Mucosa of rectum (tissue), 2 donors: ENCODE results near the gene PLA2G15.

Experiments
- H3K27ac ChIP-seq, 2 donors: one replicate each; pipeline ENCODE4 v1.7.0; 2013; ENCODE audit warnings: inconsistent platforms in 2 of 2, low read depth in 2 of 2, low read length in 2 of 2
- H3K27me3 ChIP-seq, 2 donors: one replicate each; pipeline ENCODE4 v1.7.0; 2013; ENCODE audit warnings: low read length in 2 of 2; ENCODE audit not compliant: control insufficient read depth in 2 of 2, insufficient read depth in 2 of 2
- H3K36me3 ChIP-seq, 2 donors: one replicate each; pipeline ENCODE4 v1.7.0; 2013; ENCODE audit warnings: low read length in 2 of 2; ENCODE audit not compliant: control insufficient read depth in 2 of 2, insufficient read depth in 2 of 2
- H3K4me1 ChIP-seq, 2 donors: one replicate each; pipeline ENCODE4 v1.7.0; 2013; ENCODE audit warnings: low read length in 2 of 2, mild to moderate bottlenecking in 1 of 2; ENCODE audit not compliant: control insufficient read depth in 2 of 2, insufficient read depth in 2 of 2
- H3K4me3 ChIP-seq, 2 donors: one replicate each; pipeline ENCODE4 v1.7.0; 2013; ENCODE audit warnings: low read length in 2 of 2
- H3K9ac ChIP-seq, 2 donors: one replicate each; pipeline ENCODE4 v1.7.0; 2013; ENCODE audit warnings: low read length in 2 of 2, low read depth in 1 of 2, mild to moderate bottlenecking in 1 of 2
- H3K9me3 ChIP-seq, 2 donors: one replicate each; pipeline ENCODE4 v1.7.0; 2013; ENCODE audit warnings: low read length in 2 of 2; ENCODE audit not compliant: control insufficient read depth in 2 of 2
- donor health status: healthy.
- donor health status: Normal muscosa, but diverticular disease.

The PLA2G15 gene

DNA sequence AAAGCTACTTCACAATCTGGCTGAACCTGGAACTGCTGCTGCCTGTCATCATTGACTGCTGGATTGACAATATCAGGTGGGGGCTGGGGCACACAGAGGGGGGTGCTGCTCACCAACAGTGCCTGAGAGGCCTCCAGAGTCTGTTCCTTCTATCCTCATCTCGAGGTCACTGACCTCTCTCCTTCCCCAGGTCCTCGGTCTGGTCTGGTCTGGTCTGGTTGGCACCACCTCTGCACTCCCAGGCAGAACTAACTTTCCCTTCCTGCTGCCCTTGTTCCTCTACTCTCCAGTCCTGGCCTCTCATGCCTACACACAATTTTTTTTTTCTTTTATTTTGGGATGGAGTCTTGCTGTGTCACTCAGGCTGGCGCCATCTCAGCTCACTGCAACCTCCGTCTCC is 4.2 kb downstream of the PLA2G15 start:
- Histone ChIP-seq H3K27ac (no peak overlapping the region), H3K9me3 (no peaks in the 10 kb centered on the region), H3K27me3 (no peaks in the 10 kb centered on the region), H3K9ac (no peak overlapping the region), H3K4me3 (no peak overlapping the region), H3K4me1 (peaks cover 20 to 23% of the 10 kb centered on the region in 2 donors), H3K36me3 (peaks cover 11 to 12% of the 10 kb centered on the region in 2 donors)

GRCh38 chr16:68250951-68251350 is 5.8 kb downstream of the PLA2G15 start:
- Histone ChIP-seq H3K4me1 (peaks cover 13 to 15% of the 10 kb centered on the region in 2 donors), H3K9ac (no peak overlapping the region), H3K27me3 (no peaks in the 10 kb centered on the region), H3K36me3 (peaks cover 19 to 23% of the 10 kb centered on the region in 2 donors), H3K4me3 (no peak overlapping the region), H3K9me3 (no peaks in the 10 kb centered on the region), H3K27ac (no peak overlapping the region)

DNA sequence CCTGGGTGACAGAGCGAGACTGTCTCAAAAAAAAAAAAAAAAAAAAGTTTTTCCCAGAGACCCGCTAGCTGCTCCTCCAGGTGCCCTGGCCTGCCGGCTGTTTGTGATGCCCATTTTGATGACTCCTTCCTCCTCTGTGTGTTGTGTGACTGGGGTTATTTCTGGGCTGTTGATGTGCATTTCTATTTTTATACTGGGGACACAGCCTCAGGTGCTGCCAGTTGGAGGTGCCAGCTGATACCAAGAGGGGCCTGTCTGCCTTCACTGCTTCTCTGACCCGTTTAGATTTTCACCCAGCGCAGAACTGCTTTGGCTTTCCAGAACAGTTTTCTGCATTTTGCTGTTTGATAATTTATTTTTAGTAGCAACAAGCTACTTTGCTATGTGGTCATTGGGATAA is 6.7 kb downstream of the PLA2G15 start:
- no peak overlapping the region for H3K9ac ChIP-seq
- H3K27ac ChIP-seq = no peak overlapping the region
- H3K4me3 ChIP-seq = no peak overlapping the region
- peaks cover 19 to 28% of the 10 kb centered on the region in 2 donors for H3K36me3 ChIP-seq
- no peaks in the 10 kb centered on the region for H3K27me3 ChIP-seq
- H3K9me3 ChIP-seq = no peaks in the 10 kb centered on the region
- H3K4me1 ChIP-seq = peaks cover 4 to 7% of the 10 kb centered on the region in 2 donors

- Histone ChIP-seq H3K27me3 (no peaks in the 10 kb centered on the region), H3K9ac (no peak overlapping the region), H3K4me1 (peaks cover 3% of the 10 kb centered on the region in 2 donors), H3K9me3 (no peaks in the 10 kb centered on the region), H3K27ac (no peak overlapping the region), H3K4me3 (no peak overlapping the region), H3K36me3 (peaks cover 19 to 28% of the 10 kb centered on the region in 2 donors)
These were observed 7.2 kb downstream of the PLA2G15 start for GRCh38 chr16:68252383-68252782.

DNA sequence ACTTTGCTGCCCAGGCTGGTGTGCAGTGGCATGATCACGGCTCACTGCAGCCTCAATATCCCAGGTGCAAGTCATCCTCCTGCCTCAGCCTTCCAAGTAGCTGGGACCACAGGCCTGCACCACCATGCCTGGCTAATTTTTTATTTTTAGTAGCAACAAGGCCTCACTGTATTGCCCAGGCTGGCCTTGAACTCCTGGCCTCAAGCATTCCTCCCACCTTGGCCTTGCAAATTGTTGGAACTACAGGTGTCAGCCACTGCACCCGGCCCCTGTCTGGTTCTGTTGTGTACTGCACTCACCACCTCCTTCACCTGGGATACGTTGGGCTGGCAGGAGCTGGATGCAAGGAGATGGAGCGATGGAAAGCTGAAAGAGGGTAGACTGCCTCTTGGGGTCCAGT is 8.5 kb downstream of the PLA2G15 start:
- Histone ChIP-seq H3K27me3 (no peaks in the 10 kb centered on the region), H3K27ac (no peak overlapping the region), H3K36me3 (peaks cover 19 to 28% of the 10 kb centered on the region in 2 donors), H3K4me3 (no peak overlapping the region), H3K4me1 (peaks cover 8 to 15% of the 10 kb centered on the region in 2 donors), H3K9ac (no peak overlapping the region), H3K9me3 (no peaks in the 10 kb centered on the region)

DNA sequence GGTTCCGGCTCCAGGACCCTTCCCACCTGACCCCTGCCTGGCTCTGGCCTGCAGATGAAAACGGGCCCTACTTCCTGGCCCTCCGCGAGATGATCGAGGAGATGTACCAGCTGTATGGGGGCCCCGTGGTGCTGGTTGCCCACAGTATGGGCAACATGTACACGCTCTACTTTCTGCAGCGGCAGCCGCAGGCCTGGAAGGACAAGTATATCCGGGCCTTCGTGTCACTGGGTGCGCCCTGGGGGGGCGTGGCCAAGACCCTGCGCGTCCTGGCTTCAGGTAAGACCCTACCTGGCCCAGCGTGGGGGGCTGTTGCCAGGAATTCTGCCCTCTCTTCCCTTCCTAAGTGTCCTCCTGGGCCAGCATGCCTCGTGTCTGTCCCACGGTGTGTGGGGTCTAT is 10.5 kb downstream of the PLA2G15 start:
- Histone ChIP-seq H3K4me3 (no peak overlapping the region), H3K27ac (no peak overlapping the region), H3K36me3 (peaks cover 29 to 42% of the 10 kb centered on the region in 2 donors), H3K9ac (no peak overlapping the region), H3K27me3 (no peaks in the 10 kb centered on the region), H3K4me1 (peaks cover 8 to 15% of the 10 kb centered on the region in 2 donors), H3K9me3 (no peaks in the 10 kb centered on the region)

DNA sequence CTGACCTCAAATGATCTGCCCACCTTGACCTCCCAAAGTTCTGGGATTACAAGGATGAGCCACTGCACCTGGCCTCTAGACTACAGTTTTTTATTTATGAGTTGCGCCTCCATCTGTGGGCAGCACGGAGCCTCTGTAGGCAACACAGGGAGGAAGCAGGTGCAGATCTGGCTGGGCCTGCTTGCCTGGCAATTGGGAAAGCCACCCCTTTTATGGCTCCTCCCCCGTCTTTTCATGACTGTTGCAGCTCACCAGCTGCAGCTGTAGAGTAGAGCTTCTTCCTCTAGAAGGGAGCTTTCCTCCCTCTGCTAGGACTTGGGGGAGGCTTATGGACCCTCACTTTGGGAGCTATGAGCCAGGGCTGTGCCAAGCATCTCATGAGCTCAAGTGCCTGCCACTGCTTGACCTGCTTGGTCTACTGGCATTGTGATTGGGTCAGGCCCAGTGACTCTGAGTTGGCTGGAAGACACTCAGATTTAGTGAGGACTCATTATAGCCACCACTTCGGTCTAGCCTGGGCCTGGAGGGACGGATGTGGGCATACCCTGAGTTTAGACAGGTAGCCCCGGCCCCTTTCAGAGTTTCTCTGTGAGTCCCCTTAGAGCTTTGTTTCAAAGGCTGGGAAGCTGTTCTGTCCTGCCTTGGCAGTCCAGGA is 12.2 kb downstream of the PLA2G15 start:
- no peaks in the 10 kb centered on the region for H3K9me3 ChIP-seq
- H3K9ac ChIP-seq = peak overlapping the region; percentile 35 to 36
- H3K4me3 ChIP-seq = no peak overlapping the region
- H3K27ac ChIP-seq = peak overlapping the region; percentile 69 to 72
- no peaks in the 10 kb centered on the region for H3K27me3 ChIP-seq
- H3K4me1 ChIP-seq = peaks cover 8 to 15% of the 10 kb centered on the region in 2 donors
- H3K36me3 ChIP-seq = peaks cover 24 to 38% of the 10 kb centered on the region in 2 donors

DNA sequence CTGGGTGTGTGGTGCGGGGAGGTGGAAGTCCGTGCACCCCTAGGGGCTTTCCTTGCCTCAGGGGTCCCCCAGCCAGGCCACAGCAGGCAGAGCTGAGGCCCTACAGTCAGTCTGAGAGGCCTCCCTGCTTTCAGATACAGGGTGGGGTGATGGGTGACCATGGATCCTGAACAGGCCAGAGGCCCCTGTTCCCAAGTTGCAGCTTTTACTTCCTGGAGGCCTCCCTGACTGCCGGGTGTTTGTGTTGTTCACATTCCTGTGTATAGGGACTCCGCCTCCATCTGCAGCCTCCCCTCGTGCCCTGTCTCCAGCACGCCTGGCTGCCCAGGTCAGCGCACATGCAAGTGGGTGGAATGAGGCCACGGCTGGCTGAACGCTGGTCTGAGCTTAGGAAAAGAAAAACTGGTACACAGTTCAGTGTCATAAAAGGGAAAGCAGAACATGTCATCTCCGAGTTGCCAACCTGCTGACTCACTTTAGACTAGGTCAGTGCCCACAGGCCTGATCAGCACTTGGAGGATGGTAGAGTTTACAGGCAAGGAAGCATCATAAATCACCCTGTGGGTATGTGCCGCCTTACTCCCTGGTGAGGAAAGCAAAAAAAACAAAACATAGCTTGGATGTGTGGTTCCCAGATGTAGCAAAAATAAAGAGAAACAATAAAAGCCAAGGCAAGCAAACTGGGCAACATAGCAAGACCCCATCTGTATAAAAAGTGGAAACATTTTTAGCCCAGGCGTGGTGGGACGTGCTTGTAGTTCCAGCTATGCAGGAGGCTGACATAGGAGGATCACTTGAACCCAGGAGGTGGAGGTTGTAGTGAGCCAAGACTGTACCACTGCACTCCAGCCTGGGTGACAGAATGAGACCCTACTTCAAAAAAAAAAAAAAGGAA is 13.0 kb downstream of the PLA2G15 start:
- Histone ChIP-seq H3K36me3 (peaks cover 24 to 37% of the 10 kb centered on the region in 2 donors), H3K27me3 (no peaks in the 10 kb centered on the region)

GRCh38 chr16:68259007-68259825 is 14.0 kb downstream of the PLA2G15 start:
- H3K4me3 ChIP-seq = no peak overlapping the region
- H3K9me3 ChIP-seq = no peaks in the 10 kb centered on the region
- peaks cover 16 to 21% of the 10 kb centered on the region in 2 donors for H3K4me1 ChIP-seq
- H3K36me3 ChIP-seq = peaks cover 19 to 32% of the 10 kb centered on the region in 2 donors
- H3K27ac ChIP-seq = no peak overlapping the region
- no peak overlapping the region for H3K9ac ChIP-seq
- H3K27me3 ChIP-seq = no peaks in the 10 kb centered on the region

More for the DNA sequence above, 13.0 kb downstream of the PLA2G15 start:
- H3K4me1 ChIP-seq = peaks cover 9 to 15% of the 10 kb centered on the region in 2 donors
- peak overlapping the region in 1 of 2 donors; percentile 35 for H3K9ac ChIP-seq
- H3K27ac ChIP-seq = peak overlapping the region; percentile 69 to 72
- H3K4me3 ChIP-seq = peak overlapping the region in 1 of 2 donors; percentile 24
- H3K9me3 ChIP-seq = no peaks in the 10 kb centered on the region
